ENCODE measurements around the gene ADSS1. TPM values are rescaled to one million over a fixed set of nuclear protein-coding genes. Genes with fewer than 3 reads are reported as not detected.

ADSS1 gene
- total and polyA plus RNA-seq, 4 donors, result 5.3 to 9.3 (median 7.1) TPM

DNA sequence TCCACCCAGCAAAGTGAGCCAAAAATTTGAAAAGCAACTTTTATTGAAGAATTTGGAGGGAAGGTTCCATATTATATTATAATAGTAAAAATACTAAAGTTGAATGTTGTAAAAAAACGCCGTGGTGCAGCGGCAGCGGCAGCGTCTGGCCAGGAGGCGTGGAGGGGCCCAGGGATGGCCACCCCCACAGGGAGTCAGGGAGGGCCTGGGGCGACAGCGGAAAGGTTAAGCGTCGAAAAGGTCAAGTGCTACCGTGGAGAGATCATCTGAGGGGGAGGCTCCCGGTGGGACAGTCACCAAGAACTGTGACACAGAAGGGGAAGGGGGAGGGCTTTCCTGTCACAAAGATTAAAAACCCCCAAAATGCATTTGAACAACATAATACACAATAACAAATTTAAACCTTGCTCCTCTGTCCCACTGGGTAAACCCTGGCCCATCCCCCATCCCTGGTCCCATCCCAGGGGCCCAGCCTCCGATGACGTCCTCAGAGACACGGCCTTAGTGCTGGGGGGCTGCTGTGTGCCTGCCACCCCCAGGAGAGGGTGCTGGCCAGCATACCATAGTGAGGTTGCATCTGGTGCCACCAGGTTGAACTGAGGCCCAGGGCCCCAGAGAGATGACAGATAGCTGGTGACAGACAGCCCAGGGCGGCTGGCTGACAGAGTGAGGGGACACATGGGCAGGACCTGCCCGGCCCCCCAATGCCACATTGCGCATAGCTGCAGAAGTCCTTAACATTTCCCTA is 45.5 kb downstream of the ADSS1 start:
- DNase-seq (no peak), ATAC-seq (ENCODE audit: insufficient read depth, low FRiP score) (no peak)
- Histone ChIP-seq H3K4me3 (no peak overlapping the region), H3K36me3 (ENCODE audit: control insufficient read depth in 4 of 4, insufficient read depth in 4 of 4, low read length in 4 of 4) (peaks cover 8 to 41% (median 20%) of the 10 kb centered on the region in 4 donors), H3K4me1 (ENCODE audit: control insufficient read depth in 5 of 5, insufficient read depth in 5 of 5, low read length in 5 of 5) (peaks cover 0 to 11% (median 5%) of the 10 kb centered on the region in 5 donors), H3K9me3 (ENCODE audit: control insufficient read depth in 4 of 4, insufficient read depth in 3 of 4, low read length in 3 of 4) (peaks cover 0 to 7% (median 3%) of the 10 kb centered on the region in 4 donors), H3K9ac (ENCODE audit: insufficient read depth in 1 of 2, low read length in 2 of 2) (no peak overlapping the region), H3K27ac (ENCODE audit: low read depth in 1 of 2, low read length in 1 of 2) (no peak overlapping the region), H3K27me3 (ENCODE audit: control insufficient read depth in 3 of 3, insufficient read depth in 3 of 3, low read length in 2 of 3) (no peaks in the 10 kb centered on the region)
- TF ChIP-seq, protein P1, sequence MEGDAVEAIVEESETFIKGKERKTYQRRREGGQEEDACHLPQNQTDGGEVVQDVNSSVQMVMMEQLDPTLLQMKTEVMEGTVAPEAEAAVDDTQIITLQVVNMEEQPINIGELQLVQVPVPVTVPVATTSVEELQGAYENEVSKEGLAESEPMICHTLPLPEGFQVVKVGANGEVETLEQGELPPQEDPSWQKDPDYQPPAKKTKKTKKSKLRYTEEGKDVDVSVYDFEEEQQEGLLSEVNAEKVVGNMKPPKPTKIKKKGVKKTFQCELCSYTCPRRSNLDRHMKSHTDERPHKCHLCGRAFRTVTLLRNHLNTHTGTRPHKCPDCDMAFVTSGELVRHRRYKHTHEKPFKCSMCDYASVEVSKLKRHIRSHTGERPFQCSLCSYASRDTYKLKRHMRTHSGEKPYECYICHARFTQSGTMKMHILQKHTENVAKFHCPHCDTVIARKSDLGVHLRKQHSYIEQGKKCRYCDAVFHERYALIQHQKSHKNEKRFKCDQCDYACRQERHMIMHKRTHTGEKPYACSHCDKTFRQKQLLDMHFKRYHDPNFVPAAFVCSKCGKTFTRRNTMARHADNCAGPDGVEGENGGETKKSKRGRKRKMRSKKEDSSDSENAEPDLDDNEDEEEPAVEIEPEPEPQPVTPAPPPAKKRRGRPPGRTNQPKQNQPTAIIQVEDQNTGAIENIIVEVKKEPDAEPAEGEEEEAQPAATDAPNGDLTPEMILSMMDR (IDR thresholded peaks at IDR 0.05; ENCODE audit: control extremely low read depth, extremely low read depth), result no peak
- WGBS, 2 donors, result 82 to 87% methylated on average over 18 of the region's 18 CpGs

- Histone ChIP-seq H3K4me1 (ENCODE audit: control insufficient read depth in 5 of 5, insufficient read depth in 5 of 5, low read length in 5 of 5) (peaks cover 0 to 14% (median 5%) of the 10 kb centered on the region in 5 donors), H3K36me3 (ENCODE audit: control insufficient read depth in 4 of 4, insufficient read depth in 4 of 4, low read length in 4 of 4) (peaks cover 8 to 47% (median 20%) of the 10 kb centered on the region in 4 donors), H3K4me3 (no peak overlapping the region), H3K9ac (ENCODE audit: insufficient read depth in 1 of 2, low read length in 2 of 2) (no peak overlapping the region), H3K27ac (ENCODE audit: low read depth in 1 of 2, low read length in 1 of 2) (no peak overlapping the region), H3K9me3 (ENCODE audit: control insufficient read depth in 4 of 4, insufficient read depth in 3 of 4, low read length in 3 of 4) (peaks cover 0 to 7% (median 3%) of the 10 kb centered on the region in 4 donors), H3K27me3 (ENCODE audit: control insufficient read depth in 3 of 3, insufficient read depth in 3 of 3, low read length in 2 of 3) (no peaks in the 10 kb centered on the region)
- WGBS, 2 donors, result 86 to 90% methylated on average over 24 of the region's 24 CpGs
- ATAC-seq (ENCODE audit: insufficient read depth, low FRiP score), result no peak
- TF ChIP-seq, protein P1 (IDR thresholded peaks at IDR 0.05; ENCODE audit: control extremely low read depth, extremely low read depth), result no peak
- DNase-seq, result no peak
Measured at GRCh38 chr14:104770072-104770579, 46.1 kb downstream of the ADSS1 start.

GRCh38 chr14:104770851-104771272 is 46.8 kb downstream of the ADSS1 start:
- Histone ChIP-seq H3K9ac (ENCODE audit: insufficient read depth in 1 of 2, low read length in 2 of 2) (no peak overlapping the region), H3K9me3 (ENCODE audit: control insufficient read depth in 4 of 4, insufficient read depth in 3 of 4, low read length in 3 of 4) (peaks cover 0 to 7% (median 3%) of the 10 kb centered on the region in 4 donors), H3K27me3 (ENCODE audit: control insufficient read depth in 3 of 3, insufficient read depth in 3 of 3, low read length in 2 of 3) (no peaks in the 10 kb centered on the region), H3K4me1 (ENCODE audit: control insufficient read depth in 5 of 5, insufficient read depth in 5 of 5, low read length in 5 of 5) (peaks cover 0 to 14% (median 5%) of the 10 kb centered on the region in 5 donors), H3K36me3 (ENCODE audit: control insufficient read depth in 4 of 4, insufficient read depth in 4 of 4, low read length in 4 of 4) (peaks cover 8 to 52% (median 23%) of the 10 kb centered on the region in 4 donors), H3K4me3 (no peak overlapping the region), H3K27ac (ENCODE audit: low read depth in 1 of 2, low read length in 1 of 2) (no peak overlapping the region)
- TF ChIP-seq, protein P1 (IDR thresholded peaks at IDR 0.05; ENCODE audit: control extremely low read depth, extremely low read depth), result no peak
- ATAC-seq (ENCODE audit: insufficient read depth, low FRiP score) (no peak), DNase-seq (no peak)
- WGBS, 2 donors, result 84 to 96% methylated on average over 5 of the region's 5 CpGs

Data from lung (tissue), 12 donors.